GM21723 (cell line): ENCODE results near the gene SCO2.

Source experiments
- ATAC-seq: cut with Tn5 transposase; IDR thresholded peaks from one replicate; pipeline ENCODE4 v1.9.1; 2021; ENCODE audit warnings: mild to moderate bottlenecking, moderate library complexity; ENCODE audit not compliant: unreplicated experiment

Gene SCO2, protein sequence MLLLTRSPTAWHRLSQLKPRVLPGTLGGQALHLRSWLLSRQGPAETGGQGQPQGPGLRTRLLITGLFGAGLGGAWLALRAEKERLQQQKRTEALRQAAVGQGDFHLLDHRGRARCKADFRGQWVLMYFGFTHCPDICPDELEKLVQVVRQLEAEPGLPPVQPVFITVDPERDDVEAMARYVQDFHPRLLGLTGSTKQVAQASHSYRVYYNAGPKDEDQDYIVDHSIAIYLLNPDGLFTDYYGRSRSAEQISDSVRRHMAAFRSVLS

DNA sequence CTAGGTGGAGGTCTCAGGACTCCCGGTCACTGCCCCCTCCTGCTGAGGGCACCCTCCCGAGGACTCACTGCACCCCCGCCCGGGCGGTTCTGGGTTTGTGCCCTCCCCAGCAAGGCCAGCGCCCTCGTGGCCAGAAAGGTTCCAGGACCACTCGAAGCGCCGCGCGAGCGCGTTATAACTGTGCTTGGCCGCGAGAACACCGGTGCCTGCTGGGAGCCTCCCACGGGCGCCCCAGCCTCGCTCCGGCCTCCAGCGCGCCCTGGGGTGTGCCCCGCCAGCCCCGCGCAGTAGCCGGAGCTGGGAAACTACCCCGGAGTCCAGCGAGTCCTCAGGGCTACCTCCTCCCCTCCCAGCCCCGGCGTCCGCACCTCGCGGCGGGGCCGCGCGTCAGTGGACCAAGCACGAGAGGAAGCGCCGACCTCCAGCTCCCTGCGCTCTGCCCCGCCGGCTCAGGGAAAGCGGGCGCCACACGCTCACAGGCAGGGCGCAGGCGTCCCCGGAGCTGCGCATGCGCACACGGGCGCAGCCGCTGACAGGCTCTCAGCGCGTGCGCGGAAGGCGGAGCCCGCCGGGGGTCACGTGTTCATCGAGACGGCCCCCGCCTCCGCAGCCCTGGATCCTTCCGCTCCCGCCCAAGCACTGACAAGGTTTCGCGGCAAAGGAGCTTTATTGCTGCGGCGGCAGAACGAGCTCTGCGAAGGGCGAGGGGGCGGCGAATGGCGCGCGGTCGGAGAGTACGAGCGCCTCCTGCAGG, at the start of gene SCO2:
Gene SCO2, minus strand, starts transcription at position 495 of the 754 bp plus-strand sequence. CDS start 1,187 bp downstream, outside the sequence.
- peak; percentile 31 for ATAC-seq

DNA sequence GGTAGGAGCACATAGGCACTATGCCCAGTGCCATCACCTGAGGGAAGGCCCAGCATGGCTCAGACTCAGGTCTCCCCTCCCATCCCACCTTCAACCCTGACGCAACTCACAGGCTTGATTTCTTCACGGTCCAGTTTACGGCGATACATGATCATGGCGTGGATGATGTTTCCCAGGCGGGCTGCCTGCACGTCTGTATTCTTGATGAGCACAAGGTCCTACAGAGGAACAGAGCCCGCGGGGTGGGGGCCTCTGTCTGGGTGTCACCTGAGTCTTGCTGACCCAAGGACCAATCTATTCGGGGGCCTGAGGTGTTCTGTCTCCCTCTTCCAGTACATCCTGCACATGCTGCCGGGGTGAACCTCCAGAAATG, 49.0 kb upstream of the SCO2 start:
- ATAC-seq, result no peak

DNA sequence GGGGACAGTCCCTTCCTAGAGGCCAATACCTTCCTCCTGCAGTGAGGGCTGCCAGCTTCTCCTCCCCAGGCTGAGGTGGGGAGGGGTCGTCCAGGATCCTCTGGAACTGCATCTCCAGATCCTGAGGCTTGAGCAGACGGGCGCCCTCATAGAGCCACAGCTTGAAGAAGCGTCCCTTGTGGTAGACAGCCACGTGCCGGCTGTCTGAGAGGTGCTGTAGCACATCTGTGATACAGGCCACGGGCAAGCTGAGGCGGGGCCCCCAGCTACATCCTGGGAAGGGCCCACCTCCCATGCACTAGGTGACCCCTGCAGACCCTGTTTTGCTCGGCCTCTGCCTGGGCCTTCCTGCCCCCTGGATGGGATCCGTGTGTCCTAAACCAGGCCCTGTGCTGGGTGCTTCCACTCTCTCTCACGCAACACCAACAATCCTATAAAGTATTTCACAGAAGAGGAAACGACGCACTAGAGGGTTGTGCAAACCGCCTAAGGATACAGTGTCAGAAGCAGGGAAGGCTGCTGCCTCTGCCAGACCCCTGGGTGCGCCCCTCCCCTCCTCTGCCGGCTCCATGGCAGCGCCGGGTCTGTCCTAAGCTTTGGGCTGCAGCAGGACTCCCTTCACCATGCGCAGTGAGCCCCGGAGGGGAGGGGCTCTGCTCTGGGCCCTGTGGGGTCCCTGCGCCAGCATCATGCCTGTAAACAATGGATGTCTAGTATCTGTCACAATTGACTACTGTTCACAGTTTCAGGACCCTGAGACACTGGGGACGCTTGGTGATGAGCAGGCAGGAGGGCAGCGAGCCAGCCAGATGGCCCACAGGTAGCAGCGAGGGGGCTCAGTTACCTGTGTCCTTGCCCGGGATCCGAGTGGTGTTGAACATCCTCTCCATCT, 48.3 kb upstream of the SCO2 start:
- ATAC-seq, result no peak

DNA sequence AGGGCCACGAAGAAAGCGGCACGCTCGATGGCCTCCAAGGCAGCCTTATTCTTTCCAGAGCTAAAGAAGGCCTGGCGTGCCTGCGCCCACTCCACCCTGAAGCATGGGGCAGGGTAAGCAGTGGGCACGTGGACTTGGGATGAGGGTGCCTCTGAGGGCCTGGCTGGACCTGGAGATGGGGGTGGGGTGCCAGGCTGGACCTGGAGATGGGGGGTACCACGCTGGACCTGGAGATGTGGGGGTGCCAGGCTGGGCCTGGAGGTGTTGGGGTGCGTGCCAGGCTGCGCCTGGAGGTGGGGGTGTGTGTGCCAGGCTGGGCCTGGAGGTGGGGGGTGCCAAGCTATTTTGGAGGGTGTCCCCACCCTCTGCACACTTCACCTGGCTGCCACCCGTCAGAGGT, 47.6 kb upstream of the SCO2 start:
- no peak for ATAC-seq

DNA sequence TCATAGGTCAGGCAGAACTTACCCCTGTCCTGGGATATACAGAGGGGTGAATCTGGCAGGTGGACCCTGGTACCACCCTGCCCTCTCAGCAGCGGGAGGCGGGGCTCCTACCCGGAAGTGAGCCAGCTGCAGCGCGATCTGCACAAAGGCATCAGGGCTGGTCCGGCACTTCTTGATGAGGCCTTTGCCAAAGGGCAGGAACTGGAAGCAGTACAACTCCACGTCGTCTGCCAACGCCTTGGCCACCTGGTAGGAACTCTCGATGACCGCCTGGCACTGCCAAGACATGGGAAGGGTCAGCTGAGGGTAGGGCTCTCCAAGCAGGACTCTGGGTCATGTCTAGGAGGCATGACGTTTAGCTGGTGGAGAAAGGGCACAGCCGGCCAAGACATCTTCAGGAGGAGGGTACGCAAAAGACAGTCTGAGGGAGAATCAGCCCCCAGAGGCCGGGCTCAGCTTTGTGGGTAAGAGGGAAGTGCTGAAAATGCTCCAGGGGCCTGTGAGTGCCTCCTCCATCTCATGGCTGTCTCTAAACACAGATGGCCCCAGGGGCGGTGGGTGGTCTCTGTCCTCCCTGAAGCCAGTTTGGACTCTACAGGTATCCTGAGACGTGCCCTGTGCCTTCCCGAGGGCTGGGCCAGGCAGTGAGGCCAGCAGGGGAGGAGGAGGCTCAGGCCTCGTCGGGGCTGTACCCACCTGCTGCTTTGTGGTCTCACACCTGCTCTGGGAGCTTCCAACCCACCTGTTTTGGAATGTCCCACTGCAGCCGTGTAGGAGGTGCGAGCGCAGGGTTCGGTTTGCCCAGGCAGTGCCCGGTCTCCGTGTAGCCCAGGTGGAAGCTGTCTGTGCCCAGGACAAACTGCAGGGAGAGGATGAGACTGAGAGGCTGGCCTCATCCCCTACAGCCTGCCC, 46.1 kb upstream of the SCO2 start:
- ATAC-seq, result no peak

DNA sequence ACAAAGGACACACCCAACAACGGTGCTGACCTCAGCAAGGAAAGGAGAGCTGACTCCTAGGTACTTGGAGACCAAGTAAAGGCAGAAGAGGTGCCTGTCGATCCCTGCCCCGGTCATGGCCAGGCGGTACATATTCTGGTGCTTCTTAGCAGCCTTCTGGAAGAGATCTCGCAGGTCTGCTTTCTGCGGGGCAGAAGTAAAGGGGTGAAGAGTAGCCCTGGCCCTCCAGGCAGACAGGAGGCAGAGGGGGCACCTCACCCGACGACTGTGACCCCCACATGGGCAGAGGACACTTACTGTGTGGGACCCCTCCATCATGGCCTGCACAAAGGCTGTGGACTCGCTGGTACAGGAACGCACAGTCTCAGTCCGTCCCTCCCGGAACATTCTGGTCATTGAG, 45.5 kb upstream of the SCO2 start:
- no peak for ATAC-seq

DNA sequence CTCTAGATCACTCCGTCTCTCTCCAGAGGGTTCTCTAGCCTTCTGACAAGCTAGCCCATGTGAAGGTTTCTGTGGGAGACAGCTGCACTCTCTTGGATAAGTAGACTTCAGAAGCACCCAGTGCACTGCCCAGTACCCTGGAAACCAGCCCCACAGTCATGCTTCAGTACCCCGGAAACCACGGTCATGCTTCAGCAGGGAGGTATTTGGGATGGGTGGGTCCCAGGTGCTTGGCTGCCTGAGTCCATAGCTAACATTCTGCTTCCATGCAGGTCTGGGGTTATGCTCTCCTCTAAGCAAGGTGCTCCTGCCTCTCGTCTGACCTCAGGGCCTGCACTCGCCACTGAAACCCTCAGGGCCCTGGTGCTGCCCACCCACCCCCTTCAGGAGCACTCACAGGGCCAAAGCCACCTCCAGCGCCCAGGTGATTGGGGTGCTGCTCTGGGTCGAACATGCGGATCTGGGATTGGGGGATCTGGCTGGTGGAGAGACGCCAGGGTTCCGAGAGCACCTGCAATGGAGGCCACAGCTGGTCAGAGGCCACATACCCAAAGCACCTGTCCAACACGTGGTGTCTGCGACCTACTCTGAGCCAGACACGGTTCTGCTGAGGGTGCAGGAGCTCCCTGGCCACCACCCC, 44.6 kb upstream of the SCO2 start:
- no peak for ATAC-seq

DNA sequence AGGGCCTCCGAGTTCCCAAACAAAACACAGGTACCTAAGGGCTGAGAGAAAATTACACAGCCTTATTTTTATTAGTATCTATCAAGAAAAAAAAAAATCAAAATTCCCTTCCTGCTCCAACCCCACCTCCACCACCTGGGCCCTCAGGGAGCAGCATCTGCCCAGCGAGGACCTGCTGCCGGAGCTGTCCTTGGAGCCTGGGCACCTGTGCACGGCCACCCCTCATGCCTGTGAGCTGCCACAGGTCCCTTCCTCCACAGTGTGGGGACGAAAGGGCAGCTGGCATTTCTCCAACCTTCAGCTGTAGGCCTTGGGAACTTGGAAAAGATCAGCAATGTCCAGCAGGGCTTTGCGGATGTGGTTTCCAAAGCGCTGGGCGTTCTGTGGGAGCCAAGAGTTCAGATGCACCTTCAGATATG, 43.7 kb upstream of the SCO2 start:
- ATAC-seq, result no peak

DNA sequence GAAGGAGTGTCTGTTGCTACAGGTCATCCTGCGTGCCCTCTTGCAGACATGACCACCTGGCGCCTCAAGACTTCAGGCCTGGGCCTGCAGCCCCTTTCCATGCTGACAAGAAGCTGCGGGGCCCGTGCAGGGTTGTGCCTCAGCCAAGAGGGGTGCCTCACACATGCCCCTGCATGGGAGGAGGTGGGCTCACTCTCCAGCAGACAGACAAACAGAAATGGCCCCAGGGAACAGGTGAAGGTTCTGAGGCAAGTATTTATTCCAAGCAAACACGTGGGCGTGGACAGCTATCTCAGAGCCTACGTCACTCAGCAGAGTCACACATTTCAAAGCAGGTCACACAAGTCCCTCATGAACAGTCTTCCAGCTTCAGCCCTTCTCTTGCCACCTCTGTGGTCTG, 43.2 kb upstream of the SCO2 start:
- ATAC-seq, result no peak

DNA sequence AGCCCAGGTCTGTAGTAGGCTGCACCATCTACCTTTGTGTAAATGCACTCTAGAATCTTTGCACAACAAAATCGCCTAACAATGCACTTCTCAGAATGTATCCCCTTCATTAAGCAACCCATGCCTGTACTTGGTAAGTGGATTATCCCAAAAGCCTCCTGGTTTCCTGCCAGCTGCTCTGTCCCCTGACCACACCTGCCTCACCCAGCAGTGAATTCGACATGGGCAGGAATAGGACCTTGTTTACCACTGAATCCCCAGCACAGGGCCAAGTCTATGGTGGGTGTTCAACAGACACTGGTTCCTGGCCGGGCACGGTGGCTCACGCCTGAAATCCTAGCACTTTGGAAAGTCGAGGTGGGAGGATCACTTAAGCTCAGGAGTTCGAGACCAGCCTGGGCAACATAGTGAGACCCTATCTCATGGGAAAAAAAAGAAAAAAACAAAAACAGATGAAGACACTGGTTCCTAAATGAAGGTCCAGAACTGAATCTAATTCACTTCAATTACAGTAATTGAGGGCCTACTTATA, 42.4 kb upstream of the SCO2 start:
- ATAC-seq, result no peak

DNA sequence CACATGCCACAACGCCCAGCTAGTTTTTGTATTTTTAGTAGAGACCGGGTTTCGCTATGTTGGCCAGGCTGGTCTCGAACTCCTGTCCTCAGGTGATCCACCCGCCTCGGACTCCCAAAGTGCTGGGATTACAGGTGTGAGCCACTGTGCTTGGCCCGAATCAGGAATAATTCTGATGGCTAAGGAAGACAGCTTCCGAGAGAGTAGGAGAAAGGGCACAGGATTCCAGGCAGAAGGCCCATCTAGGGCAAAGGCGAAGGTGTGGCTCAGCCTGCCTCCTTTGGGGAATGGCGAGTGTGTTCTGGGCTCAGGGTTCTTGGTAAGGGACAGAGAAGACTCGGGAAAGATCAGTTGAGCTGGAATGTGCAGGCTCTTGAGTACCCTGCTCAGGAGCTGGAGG, 38.9 kb upstream of the SCO2 start:
- no peak for ATAC-seq

DNA sequence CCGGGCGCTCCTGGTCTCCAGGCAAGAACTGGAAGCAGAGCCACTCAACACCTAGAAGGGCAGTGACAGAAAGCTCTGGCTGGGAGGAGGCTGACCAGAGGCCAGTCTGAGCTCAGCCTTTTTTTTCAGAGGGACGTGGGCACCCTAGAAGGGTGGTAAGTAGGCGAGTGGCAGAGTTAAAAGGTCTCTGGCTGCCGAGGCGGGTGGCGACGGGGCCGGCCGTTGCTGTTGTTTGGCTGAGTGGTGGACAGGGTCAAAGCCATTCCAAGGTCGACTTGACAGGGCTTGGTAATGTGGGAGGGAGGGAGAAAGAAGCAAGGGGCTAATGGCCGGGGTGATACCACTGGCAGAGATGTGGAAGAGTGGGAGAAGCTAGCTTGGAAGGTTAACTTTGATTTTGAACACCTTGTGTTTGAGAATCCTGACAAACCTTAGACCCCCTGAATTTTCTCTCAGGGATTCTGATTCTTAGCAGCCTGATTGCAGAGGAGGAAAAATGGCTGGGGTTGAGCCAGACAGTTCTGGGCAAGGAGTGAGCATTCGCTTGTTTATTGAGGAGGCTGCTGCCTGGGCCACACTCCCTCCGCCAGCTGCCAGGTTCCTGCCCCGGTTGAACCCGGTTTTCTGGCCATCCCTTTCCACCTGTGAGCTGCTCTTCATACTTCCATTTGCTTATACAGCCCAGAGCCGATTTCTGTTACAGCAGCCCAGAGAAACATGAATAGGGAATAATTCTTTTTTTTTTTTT, 38.2 kb upstream of the SCO2 start:
- peak; percentile 11 for ATAC-seq

DNA sequence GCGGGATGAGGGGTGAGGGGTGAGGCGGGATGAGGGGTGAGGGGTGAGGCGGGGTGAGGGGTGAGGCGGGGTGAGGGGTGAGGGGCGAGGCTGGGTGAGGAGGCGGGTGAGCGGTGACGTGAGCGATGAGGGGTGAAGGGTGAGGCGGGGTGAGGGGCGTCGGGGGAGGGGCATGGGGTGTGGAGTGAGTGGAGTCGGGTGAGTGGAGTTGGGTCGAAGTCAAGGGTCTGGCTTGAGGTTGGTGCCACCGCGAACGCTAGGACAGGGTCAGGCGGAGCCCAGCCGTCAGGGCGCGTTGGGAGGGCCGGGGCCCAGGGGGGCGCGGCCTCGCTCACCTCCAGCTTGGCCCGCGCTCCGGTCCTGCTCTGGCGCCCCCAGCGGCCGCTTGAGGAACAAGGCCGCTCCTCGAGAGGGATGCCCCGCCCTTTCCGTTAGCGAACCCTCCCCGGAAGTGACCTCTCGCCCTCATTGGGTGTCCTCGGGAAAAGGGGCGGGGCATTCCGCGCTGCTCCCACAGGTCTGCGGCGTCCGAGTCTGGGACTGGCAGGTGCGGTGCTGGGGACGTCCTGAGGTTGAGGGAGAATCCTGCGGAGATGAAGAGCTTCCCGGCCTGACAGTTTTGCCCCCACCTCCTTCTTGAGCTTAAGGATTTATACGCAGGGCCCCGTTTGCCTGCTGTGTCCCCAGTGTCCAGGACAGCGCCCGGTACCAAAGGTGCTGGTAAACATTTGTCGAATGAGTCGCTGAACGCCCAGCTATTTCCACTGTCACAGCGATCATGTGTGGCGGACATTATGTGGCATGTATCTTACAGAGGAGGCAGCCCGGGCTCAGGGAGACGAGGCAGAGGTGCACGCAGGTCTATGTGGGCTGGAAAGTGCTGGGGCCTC, 37.4 kb upstream of the SCO2 start, which contains the start of gene SYCE3:
Gene SYCE3, minus strand, starts transcription at position 397 of the 890 bp plus-strand sequence. CDS start 6,514 bp downstream, outside the sequence.
- peak; percentile 89 for ATAC-seq

DNA sequence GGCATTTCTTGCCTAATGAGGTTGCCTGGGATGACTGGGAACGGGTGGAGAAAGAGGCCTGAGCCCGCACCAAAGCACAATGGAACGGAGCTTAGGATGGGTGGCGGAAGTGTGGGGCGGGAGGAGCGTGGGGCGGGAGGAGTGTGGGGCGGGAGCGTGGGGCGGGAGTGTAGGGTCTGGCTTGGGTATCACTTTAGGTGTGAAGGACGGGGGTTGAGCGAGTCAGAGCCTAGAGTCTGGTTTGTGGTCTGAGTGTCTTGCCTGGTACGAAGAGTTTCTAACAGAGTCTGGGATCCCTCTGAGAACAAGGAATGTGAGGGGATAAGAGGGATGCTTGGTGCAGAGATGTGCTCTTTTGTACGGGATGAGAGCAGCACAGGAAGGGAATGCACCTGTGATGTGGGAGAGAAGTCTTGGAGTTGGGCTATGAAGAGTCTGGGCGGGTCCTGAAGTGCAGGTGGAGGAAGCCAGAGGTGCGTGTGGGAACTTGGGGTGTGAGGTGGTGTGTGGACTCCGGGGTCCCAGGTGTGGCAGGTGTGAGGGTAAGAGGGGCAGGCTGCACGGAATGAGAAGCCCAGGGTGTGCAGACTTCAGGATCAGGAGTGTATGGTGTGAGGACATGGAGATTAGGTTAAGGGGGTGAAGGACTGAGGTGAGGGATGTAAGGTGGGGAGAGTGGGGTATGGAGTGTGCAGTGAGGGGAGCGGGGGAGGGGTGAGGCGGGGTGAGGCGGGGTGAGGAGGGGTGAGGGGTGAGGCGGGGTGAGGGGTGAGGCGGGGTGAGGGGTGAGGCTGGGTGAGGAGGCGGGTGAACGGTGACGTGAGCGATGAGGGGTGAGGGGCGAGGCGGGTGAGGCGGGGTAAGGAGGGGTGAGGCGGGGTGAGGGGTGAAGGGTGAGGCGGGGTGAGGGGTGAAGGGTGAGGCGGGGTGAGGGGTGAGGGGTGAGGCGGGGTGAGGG, 36.3 kb upstream of the SCO2 start:
- no peak for ATAC-seq

DNA sequence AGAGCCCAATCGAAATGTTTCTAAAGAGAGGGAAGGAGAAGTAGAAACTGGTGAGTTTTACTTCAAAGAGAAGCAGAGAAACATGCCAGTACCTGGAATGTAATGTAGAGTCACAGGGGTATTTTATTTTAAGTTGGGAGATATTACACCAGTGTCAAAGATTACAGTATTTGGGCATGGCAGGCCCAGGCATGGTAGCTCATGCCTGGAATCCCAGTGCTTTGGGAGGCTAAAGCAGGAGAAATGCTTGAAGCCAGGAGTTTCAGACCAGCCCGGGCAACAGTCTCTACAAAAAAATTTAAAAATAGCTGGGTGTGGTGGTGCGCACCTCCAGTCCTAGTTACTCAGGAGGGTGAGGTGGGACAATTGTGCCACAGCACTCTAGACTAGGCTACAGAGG, 34.6 kb upstream of the SCO2 start:
- ATAC-seq, result no peak

DNA sequence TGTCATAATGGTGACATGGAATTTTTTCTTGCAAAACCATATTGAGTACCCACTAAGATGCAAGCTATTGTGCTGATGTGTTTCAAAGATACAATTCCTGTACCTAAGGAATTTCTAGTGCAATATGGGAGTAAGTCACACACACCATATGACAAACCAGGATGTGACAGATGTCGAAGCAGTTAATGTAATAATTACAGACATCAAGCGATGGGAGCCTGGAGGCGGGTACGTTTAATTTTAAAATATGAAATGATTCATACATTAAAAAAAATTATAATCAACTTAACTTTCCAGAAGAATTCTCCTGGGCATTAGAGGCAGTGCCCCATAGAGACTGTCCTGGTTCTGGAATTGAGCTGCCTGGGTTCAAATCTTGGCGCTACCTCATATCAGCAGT, 31.3 kb upstream of the SCO2 start:
- no peak for ATAC-seq

DNA sequence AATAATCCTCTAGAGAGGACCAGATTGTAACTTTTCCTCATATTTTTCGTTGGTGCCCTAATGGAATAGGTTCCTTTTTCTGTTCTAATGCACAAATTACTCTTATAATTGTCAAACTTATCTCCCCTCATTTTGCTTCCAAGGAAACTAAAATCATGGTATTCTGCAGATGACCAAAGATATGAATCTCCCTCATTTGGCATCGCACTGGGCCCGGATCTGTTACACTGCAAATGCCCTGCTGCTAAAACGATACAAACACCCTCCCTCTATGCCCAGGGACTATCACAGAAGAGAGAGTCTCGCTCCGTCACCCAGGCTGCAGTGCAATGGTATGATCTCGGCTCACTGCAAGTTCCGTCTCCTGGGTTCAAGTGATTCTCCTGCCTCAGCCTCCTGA, 27.9 kb upstream of the SCO2 start:
- ATAC-seq, result no peak
